HG02870 (cell line): ENCODE results near the gene PAPPA.

Source experiments
- ATAC-seq: cut with Tn5 transposase; IDR thresholded peaks from one replicate; pipeline ENCODE4 v1.9.1; 2021; ENCODE audit warnings: mild to moderate bottlenecking, moderate library complexity; ENCODE audit not compliant: unreplicated experiment

The PAPPA gene

GRCh38 chr9:116269250-116269649 lies 115.7 kb downstream of the PAPPA start:
- ATAC-seq, result no peak

DNA sequence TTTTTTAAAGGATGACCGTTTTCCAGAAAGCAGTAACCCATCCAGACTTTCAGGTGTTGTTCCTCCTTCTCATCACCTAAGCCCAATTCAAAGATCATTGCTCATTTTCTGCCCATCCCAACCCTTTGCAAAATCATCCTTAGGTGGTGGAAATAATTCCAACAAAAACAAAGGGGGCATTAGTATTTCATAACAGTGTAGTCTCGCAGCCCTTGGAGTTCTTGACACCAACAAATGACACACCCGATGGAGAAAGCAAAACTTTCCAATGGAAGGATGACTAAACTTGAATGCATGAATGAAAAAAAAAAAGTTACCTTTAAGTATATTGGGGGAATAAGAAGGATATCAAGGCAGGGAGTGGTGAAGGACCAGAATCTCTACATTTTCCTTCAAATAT lies 117.0 kb downstream of the PAPPA start:
- no peak for ATAC-seq

DNA sequence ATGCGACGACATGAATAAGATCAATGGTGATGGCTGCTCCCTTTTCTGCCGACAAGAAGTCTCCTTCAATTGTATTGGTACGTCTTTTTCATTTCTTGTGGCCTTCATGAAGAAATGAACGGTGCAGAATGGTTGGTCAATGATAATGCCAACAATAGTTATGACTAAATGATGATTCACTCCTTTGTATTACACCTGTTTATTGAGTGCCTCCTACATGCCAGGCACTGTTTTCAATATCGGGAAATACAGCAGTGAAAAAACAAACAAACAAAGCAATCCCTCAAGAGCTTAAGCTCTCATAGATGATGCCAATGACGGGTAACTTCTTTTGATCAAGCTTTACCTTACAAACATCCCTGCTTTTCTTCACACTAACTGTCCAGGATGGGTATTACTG lies 117.7 kb downstream of the PAPPA start:
- no peak for ATAC-seq

DNA sequence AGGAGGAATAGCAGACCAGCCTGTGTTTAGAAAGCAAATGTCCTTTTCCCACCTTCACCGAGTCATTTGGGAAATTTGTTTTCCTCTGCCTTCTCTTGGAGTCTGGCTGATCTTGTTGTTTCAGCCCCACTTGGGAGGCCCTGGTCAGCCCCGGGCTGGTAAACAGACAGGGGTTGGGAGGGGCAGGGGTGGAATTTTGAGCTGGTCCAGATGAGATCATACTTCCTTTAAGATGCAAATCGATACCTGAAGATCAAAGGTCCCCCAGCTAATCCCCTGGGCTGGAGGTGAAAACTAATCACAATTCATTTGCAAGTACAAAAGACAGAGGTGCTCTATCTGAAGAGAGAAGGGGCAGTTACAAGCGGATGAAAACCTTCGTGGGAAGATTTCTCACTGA lies 118.4 kb downstream of the PAPPA start:
- ATAC-seq, result no peak

GRCh38 chr9:116274293-116274692 lies 120.7 kb downstream of the PAPPA start:
- ATAC-seq, result no peak

DNA sequence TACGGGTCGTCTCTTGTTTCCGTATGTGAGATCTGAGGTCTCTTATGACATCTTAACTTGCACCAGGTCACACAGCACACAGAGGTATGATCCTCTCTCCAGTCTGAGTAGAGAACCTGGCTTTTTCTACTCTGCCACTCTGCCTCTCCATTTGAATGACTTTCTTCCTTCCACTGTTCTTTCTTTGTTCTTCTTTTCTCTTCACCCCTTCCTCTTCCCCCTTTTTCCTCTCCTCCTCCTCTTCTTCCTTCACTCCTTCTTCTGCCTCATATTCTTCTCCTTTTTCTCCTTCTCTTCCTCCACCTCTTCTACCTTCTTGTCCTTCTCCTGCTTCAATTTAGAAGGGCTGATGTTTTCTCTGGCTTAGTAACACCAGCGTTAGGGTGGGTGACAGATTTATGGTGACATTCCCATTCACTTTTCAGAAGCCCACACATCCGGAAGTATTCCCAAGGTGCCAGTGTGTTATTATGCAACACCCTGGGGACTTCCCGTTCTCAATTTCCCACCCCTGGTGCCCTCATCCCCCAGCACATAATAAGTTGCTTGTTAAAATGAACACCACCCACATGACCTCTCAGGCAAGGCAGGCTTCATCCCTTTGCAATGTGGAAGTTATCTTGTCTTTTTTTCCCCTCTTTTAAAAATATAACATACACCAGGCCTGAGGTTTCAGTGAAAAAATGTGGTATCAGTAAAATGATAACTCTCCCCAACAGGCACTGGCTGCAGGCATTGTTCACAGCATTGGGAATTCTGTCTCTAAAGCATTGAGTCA lies 122.0 kb downstream of the PAPPA start:
- no peak for ATAC-seq

DNA sequence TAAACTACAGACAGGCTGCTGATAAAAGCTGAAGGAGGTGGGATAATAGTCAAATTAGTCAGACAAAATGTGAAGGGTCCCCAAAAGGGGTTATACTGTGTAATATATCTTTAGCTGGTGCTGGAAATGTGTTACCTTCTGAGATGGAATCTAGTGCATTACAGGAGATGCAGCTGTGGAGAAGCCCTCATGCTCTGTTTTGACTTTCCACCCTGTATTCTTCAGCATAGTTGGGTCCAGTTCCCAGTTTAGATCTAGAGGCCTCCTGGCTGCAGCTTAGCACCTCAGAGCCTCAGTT lies 122.6 kb downstream of the PAPPA start:
- no peak for ATAC-seq

DNA sequence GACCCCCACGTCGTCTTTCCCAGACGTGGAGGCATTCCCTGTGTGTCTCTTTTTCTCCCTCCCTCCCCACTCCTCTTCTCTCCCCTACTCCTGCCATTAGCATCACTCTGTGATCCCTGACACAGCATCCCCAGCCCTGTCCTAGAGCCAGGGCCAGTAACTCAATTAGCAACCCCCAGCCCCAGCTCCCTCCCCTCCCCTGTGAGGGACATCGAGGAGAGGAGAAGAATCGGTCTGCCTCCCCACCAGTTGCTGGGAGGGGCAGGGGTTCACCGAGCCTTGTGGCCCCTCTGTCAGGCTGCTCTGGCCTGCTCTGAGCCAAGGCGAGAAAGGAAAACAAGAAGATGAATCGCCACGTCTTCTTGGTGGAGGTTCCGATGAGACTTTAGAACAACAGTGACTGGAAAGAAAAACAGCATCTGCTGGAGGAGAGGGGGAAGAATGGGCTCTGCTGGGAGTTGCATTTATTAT lies 123.1 kb downstream of the PAPPA start:
- no peak for ATAC-seq

DNA sequence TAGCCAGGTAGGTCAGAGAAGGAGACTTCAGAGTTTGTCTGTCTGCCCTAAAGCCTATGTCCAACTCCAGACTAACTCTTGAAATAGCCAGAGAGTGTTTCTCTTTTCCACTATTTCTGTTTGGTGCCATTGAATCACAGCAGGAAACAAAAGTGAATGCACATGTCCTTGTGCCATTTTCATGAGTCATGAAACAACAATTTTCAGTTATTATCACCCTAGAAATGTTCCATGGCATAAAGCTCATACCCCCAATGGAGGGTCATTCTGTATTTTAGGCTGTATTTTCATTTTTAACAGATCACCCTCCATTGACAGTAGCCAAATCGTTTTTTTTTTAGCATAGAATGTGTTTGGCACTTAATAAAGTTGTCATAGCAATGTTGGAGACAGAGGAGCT lies 124.7 kb downstream of the PAPPA start:
- ATAC-seq, result no peak

DNA sequence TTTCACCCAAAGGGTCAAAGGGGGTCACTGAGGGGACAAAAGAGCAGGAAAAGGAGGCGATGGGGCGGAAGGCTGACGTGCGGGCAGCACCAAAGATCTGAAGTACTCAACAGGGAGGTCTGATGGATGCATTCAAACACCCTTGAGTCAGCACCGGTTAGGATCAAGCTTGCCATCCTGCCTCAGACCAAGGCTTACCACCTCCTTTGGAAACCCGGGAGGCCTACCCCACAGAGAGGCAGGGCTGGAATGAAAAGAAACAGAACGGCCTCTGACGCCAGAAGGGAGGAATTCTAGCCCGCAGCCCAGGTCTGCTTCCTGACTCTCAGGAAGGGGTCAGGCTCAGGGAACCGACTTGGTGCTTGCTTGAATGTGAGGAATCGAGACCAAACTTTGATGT lies 125.6 kb downstream of the PAPPA start:
- ATAC-seq, result no peak

DNA sequence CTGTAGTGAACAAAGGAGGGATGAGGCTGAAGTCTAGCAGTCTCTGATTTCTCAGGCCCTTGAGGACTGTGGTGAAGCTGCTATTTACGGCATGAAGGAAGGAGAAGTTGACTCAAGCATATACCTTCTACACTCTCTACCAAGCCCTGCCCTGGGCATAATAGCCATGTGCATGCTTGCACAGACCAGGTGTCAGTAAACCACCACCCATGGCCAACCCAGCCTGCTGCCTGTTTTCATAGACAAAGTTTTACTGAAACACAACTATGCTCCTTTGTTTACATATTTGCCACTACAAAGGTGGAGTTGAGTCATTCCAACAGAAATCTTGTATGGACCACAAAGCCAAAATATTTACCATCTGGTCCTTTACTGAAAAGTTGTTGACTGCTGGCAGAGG lies 126.9 kb downstream of the PAPPA start:
- ATAC-seq, result no peak

- ATAC-seq, result no peak
Observed at GRCh38 chr9:116282597-116282996, 129.0 kb downstream of the PAPPA start.

DNA sequence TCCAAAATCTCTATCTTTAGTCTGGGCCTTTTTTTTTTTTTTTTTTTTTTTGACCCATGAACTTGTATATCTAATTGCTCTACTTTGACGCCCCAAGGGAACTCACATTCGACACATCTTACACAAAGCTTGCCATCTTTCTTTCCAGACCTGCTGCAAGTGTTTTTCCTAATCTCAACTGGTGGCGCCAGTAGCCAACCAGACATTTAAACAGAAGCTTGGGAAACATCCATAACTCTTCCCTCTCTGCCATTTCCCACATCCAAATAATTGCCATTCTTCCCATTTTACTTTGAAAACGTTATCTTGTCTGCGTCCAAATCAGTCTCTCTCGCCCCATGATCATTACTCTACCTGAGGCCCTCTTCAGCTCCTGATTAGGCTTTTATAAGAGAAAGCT lies 130.9 kb downstream of the PAPPA start:
- no peak for ATAC-seq

DNA sequence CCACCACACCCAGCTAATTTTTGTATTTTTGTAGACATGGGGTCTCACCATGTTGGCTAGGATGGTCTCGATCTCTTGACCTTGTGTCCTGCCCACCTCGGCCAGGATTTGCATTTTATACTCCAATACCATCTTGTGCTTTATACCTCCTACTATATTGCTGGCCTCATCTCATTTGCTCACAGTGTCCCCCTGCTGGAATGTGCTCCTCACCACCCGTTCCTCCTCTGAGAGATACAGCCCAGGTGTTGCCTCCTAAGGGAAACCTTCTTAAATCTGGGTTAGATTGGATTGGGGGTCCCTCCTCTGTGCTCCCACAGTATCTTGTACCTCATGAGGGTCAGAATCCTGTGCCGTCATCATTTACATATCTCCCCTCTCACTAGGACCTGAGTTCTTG lies 131.7 kb downstream of the PAPPA start:
- no peak for ATAC-seq

GRCh38 chr9:116286297-116286696 lies 132.7 kb downstream of the PAPPA start:
- ATAC-seq, result no peak

DNA sequence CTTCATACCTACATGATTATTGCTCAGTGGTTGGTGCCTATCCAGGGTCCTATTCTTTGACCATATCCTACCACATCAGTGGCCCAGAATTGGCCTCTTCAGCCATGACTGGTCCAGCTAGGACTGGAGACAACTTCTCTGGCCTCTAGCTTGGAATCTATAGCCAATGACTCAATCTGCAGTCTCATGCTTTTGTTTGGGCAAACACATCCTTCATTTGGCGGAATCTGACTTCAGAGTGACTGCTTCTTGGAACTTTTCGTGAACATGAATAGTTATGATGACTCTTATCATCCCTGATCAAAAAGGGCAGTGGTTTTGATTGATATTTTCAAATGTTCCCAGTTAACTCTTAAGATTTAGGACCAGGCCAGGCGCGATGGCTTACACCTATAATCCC lies 134.1 kb downstream of the PAPPA start:
- ATAC-seq, result no peak

DNA sequence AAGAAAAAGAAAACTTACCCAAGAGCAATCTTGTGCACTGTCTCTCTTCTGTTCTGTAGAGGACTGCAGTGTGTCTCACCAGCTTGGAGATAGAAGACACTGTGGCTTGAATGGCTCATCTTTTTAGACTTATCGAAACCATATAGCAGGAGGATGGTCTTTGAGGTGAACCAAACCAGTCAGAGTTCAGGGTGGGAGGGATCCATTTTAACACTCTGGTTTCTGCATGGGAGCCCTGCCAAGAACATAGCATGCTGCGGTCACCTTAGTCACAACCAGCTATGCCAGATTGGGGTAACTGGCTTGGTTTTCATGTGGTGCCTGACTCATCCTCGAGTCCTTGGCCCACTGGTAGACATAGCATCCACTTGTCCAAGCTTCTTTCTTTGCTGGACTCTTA lies 135.1 kb downstream of the PAPPA start:
- no peak for ATAC-seq

GRCh38 chr9:116297346-116297745 lies 143.8 kb downstream of the PAPPA start:
- ATAC-seq, result no peak

DNA sequence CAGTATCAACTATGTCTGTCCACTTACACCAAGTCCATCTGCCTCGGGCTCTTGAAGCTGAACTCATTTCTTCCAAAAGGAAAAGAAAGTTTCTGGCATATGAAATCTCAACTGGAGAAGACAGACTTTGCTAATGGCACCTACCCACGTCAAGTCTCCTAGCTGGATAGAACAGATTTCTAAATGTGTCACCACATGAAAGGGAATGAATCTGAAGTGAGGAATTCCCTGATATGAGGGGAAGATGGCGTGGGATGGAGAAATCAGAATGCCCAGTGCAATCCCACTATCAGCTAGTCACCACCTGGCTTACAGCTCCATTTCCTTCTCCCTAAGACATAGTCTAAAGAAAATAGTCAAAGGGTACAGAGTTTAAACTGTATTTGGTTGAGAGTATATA lies 144.7 kb downstream of the PAPPA start:
- ATAC-seq, result no peak

GRCh38 chr9:116298878-116299391 lies 145.3 kb downstream of the PAPPA start:
- ATAC-seq, result no peak

- ATAC-seq, result no peak
Observed at GRCh38 chr9:116300360-116300870, 146.8 kb downstream of the PAPPA start.

- no peak for ATAC-seq
Observed at GRCh38 chr9:116303270-116303669, 149.7 kb downstream of the PAPPA start.
